ENCODE data around the gene CALCR. TPM values are rescaled to one million over a fixed set of nuclear protein-coding genes. Genes with fewer than 3 reads are reported as not detected.
A peak's percentile ranks its signal among the peaks of the same experiment; 100 is the strongest.

CALCR gene
- polyA plus RNA-seq, 3 donors: not detected

DNA sequence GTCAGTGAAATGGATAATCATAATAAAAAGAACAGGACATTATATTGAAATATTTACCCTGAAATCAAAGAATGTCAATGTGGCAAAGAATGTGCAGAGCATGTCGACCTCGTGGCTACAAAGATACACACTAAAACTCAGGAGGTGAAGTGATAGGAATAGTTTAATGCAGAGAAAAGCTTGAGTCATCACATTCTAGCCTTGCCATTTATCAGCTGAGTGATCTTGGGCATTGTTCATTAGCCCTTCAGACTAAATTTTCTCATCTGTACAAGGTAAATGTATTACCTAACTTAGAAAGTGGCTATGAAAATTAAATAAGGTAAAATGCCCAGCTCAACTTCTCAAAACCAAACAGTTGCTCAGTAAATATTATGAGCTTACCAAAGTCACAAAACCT lies 22.6 kb downstream of the CALCR start:
- Mint-ChIP-seq H3K27ac (no peak overlapping the region), H3K4me3 (no peak overlapping the region)
- H3K9me3 ChIP-seq (replicated peaks in 1 of 2; ENCODE audit: control insufficient read depth in 1 of 2, insufficient read depth in 1 of 2, low read length in 2 of 2): no peaks in the 10 kb centered on the region

DNA sequence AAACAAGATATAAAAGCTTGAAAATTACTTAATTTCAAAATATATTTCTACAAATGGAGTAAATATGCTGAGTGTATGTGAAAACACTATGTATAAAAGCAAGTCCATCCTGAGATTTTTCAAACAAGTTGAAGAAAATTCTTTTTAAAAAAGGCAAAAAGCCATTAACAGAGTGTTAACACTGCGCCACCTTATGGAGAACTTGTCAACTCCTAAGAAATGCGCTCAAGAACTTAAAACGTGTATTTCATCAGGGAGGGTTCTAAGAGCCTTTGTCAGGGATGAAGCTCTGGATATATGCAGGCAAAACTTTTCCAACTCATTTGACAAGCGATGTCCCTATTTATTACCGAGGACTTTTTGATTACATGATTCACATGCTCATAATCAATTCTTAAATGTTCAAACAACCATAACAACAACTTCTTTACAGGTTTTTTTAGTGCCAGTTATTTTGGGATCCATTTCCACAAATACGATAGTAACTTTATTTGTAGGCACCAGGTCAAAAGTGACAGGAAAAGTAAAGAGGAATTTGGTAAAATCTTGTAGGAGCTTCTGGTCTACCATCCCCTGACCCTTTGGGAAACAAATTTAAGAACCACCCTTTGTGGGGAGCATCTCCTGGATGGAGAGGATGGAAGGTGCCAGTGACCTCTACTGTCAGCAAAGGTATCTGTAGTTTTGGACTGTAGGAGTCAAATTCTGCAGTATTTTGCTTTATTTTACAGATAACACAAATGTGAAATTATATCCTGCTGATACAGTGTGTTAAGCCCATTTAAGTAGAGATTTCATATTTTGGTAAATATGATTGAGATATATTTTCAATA lies 23.2 kb downstream of the CALCR start:
- DNase-seq: peak in 2 of 3 donors; percentile 7 to 12
- Histone ChIP-seq H3K9ac (ENCODE audit: insufficient read depth, low read length, poor library complexity, severe bottlenecking) (no peak overlapping the region), H3K79me2 (ENCODE audit: insufficient read depth, low read length) (no peaks in the 10 kb centered on the region), H3K9me3 (replicated peaks in 1 of 2; ENCODE audit: control insufficient read depth in 1 of 2, insufficient read depth in 1 of 2, low read length in 2 of 2) (no peaks in the 10 kb centered on the region), H3K27me3 (ENCODE audit: control insufficient read depth in 2 of 2, insufficient read depth in 2 of 2, low read length in 2 of 2) (no peaks in the 10 kb centered on the region), H3K36me3 (replicated peaks in 1 of 2; ENCODE audit: control insufficient read depth in 1 of 2, insufficient read depth in 2 of 2, low read length in 2 of 2) (no peaks in the 10 kb centered on the region), H4K20me1 (ENCODE audit: insufficient read depth, low read length) (no peaks in the 10 kb centered on the region), H2AFZ (ENCODE audit: insufficient read depth, low read depth, low read length, poor library complexity, severe bottlenecking) (no peak overlapping the region), H3K4me1 (ENCODE audit: control insufficient read depth in 1 of 2, insufficient read depth in 2 of 2, low read length in 2 of 2) (no peaks in the 10 kb centered on the region), H3K4me2 (replicated peaks; ENCODE audit: extremely low read depth, low read length, poor library complexity, severe bottlenecking) (no peak overlapping the region), H3K4me3 (replicated peaks in 1 of 3; ENCODE audit: low read depth in 2 of 3, low read length in 3 of 3) (no peak overlapping the region), H3K27ac (ENCODE audit: low read depth in 1 of 2, low read length in 2 of 2) (no peak overlapping the region)
- Mint-ChIP-seq H3K36me3 (no peaks in the 10 kb centered on the region), H3K4me1 (no peaks in the 10 kb centered on the region), H3K9me3 (no peaks in the 10 kb centered on the region), H3K27me3 (ENCODE audit: low read depth in 3 of 3) (peaks cover 3 to 4% (median 4%) of the 10 kb centered on the region in 3 donors), H3K27ac (no peak overlapping the region), H3K4me3 (no peak overlapping the region)
- 18% methylated on average over 5 of the region's 6 CpGs for WGBS (ENCODE audit: insufficient coverage)
- TF ChIP-seq, protein P1, sequence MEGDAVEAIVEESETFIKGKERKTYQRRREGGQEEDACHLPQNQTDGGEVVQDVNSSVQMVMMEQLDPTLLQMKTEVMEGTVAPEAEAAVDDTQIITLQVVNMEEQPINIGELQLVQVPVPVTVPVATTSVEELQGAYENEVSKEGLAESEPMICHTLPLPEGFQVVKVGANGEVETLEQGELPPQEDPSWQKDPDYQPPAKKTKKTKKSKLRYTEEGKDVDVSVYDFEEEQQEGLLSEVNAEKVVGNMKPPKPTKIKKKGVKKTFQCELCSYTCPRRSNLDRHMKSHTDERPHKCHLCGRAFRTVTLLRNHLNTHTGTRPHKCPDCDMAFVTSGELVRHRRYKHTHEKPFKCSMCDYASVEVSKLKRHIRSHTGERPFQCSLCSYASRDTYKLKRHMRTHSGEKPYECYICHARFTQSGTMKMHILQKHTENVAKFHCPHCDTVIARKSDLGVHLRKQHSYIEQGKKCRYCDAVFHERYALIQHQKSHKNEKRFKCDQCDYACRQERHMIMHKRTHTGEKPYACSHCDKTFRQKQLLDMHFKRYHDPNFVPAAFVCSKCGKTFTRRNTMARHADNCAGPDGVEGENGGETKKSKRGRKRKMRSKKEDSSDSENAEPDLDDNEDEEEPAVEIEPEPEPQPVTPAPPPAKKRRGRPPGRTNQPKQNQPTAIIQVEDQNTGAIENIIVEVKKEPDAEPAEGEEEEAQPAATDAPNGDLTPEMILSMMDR (IDR thresholded peaks at IDR 0.05): peak; percentile 77
- intact Hi-C loops (cut with micrococcal nuclease): no loop called here

More for the DNA sequence above, 22.6 kb downstream of the CALCR start:
- Mint-ChIP-seq H3K36me3 (no peaks in the 10 kb centered on the region), H3K27me3 (ENCODE audit: low read depth in 3 of 3) (peaks cover 2 to 4% (median 3%) of the 10 kb centered on the region in 3 donors), H3K4me1 (no peaks in the 10 kb centered on the region), H3K9me3 (no peaks in the 10 kb centered on the region)
- Histone ChIP-seq H3K36me3 (replicated peaks in 1 of 2; ENCODE audit: control insufficient read depth in 1 of 2, insufficient read depth in 2 of 2, low read length in 2 of 2) (no peaks in the 10 kb centered on the region), H4K20me1 (ENCODE audit: insufficient read depth, low read length) (no peaks in the 10 kb centered on the region), H3K4me2 (replicated peaks; ENCODE audit: extremely low read depth, low read length, poor library complexity, severe bottlenecking) (no peak overlapping the region), H3K4me3 (replicated peaks in 1 of 3; ENCODE audit: low read depth in 2 of 3, low read length in 3 of 3) (no peak overlapping the region), H3K27ac (ENCODE audit: low read depth in 1 of 2, low read length in 2 of 2) (no peak overlapping the region), H2AFZ (ENCODE audit: insufficient read depth, low read depth, low read length, poor library complexity, severe bottlenecking) (no peak overlapping the region), H3K9ac (ENCODE audit: insufficient read depth, low read length, poor library complexity, severe bottlenecking) (no peak overlapping the region), H3K79me2 (ENCODE audit: insufficient read depth, low read length) (no peaks in the 10 kb centered on the region), H3K4me1 (ENCODE audit: control insufficient read depth in 1 of 2, insufficient read depth in 2 of 2, low read length in 2 of 2) (no peaks in the 10 kb centered on the region), H3K27me3 (ENCODE audit: control insufficient read depth in 2 of 2, insufficient read depth in 2 of 2, low read length in 2 of 2) (no peaks in the 10 kb centered on the region)
- WGBS (ENCODE audit: insufficient coverage): no CpG with 5 or more reads among the region's 2 CpGs
- intact Hi-C loops (cut with micrococcal nuclease): no loop called here
- DNase-seq: no peak
- TF ChIP-seq, protein P1 (IDR thresholded peaks at IDR 0.05): no peak

Measured in CD14-positive monocyte (primary cell).